ENCODE data around the gene GLIS1.

The GLIS1 gene

DNA sequence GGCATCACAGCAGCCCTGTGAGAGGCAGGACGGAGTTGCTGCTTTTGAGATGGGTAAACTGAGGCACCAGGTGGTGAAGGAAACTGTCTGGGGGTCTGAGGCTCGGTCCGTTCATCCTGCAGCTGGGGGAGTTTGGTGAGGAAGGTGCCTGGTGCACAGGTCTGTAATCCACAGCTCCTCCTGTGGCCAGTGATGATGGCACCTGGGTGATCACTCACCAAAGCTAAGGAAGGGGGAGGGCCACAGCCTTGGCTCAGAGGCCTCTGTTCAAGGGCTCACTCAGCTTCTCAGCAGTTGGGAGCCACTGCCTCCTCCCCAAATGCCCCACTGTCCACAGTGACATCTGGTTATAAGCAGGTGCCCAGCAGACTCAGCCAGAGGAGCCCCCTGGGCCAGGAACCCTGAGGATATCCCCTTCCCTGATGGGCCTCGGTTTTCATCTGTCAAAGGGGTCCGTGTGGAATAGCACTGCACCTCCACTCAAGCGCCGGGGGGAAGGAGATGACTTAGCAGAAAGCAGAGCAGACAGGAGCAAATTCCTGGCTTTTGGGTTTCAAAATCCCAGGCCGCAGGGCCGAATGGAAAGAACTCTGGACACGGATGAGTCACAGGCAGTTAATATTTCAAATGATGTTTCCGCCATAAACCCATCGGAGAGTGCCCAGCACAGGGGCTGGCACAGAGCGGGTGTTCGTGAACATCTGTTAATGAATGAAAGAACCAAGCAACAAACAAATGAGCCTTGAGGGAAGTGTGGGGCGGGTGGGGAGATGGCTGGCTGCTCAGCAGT, 197.0 kb downstream of the GLIS1 start:
- 85% methylated on average over 13 of the region's 15 CpGs for WGBS (ENCODE audit: insufficient coverage)
- ChIA-PET CTCF (interaction anchor here (0.9 to 2.6 kb wide), 6 partner anchors 9 to 127 kb away, joined by 3 to 9 read pairs (median 4); no protein-coding TSS in a partner anchor), POLR2A (no interaction called here)
- H3K27ac ChIP-seq (ENCODE audit: insufficient read depth in 1 of 2, low read depth in 1 of 2, low read length in 2 of 2, poor library complexity in 1 of 2, severe bottlenecking in 2 of 2) = no peak overlapping the region
- peak; percentile 22 to 55 (median 41) for DNase-seq
- H3K36me3 ChIP-seq (ENCODE audit: control insufficient read depth in 4 of 4, insufficient read depth in 4 of 4, low read length in 3 of 4) = no peaks in the 10 kb centered on the region
- H3K27me3 ChIP-seq (replicated peaks in 2 of 5; ENCODE audit: control insufficient read depth in 4 of 5, insufficient read depth in 5 of 5, low read length in 4 of 5) = no peaks in the 10 kb centered on the region
- H3K4me3 ChIP-seq (ENCODE audit: control insufficient read depth in 1 of 7, extremely low read depth in 1 of 7, insufficient read depth in 4 of 7, low read depth in 2 of 7, low read length in 6 of 7) = no peak overlapping the region
- H3K4me1 ChIP-seq (ENCODE audit: control extremely low read depth in 1 of 4, control insufficient read depth in 4 of 4, insufficient read depth in 4 of 4, low read length in 3 of 4) = peaks cover 0 to 4% (median under 1%) of the 10 kb centered on the region in 4 experiments
- no peaks in the 10 kb centered on the region for H3K9me3 ChIP-seq (ENCODE audit: control extremely low read depth in 1 of 5, control insufficient read depth in 4 of 5, insufficient read depth in 2 of 5, low read depth in 1 of 5, low read length in 4 of 5)

DNA sequence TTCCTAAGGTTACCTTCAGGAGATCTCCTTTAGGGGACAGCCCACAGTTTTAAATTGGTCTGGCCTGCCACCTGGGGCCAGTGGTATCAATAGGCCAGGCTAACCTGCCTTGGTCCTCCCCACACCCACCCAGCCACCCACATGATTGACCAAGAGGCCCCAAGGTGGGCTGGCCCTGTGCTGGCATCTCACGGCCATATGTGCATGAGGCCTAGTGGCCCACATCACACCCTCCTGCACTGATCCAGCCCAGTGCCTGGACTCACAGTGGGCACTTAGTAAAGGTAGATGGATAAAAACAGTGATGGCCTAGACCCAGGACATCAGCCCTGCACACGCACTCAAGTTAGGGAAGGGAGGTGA, 197.7 kb downstream of the GLIS1 start:
- Histone ChIP-seq H3K4me3 (ENCODE audit: control insufficient read depth in 1 of 7, extremely low read depth in 1 of 7, insufficient read depth in 4 of 7, low read depth in 2 of 7, low read length in 6 of 7) (no peak overlapping the region), H3K27ac (ENCODE audit: insufficient read depth in 1 of 2, low read depth in 1 of 2, low read length in 2 of 2, poor library complexity in 1 of 2, severe bottlenecking in 2 of 2) (no peak overlapping the region), H3K9me3 (ENCODE audit: control extremely low read depth in 1 of 5, control insufficient read depth in 4 of 5, insufficient read depth in 2 of 5, low read depth in 1 of 5, low read length in 4 of 5) (no peaks in the 10 kb centered on the region), H3K36me3 (ENCODE audit: control insufficient read depth in 4 of 4, insufficient read depth in 4 of 4, low read length in 3 of 4) (no peaks in the 10 kb centered on the region), H3K27me3 (replicated peaks in 2 of 5; ENCODE audit: control insufficient read depth in 4 of 5, insufficient read depth in 5 of 5, low read length in 4 of 5) (no peaks in the 10 kb centered on the region), H3K4me1 (ENCODE audit: control extremely low read depth in 1 of 4, control insufficient read depth in 4 of 4, insufficient read depth in 4 of 4, low read length in 3 of 4) (peaks cover 0 to 4% (median under 1%) of the 10 kb centered on the region in 4 experiments)
- POLR2A ChIA-PET = no interaction called here
- no CpG with 5 or more reads among the region's 2 CpGs for WGBS (ENCODE audit: insufficient coverage)
- CTCF ChIA-PET = interaction anchor here (0.9 to 2.6 kb wide), 7 partner anchors 8 to 128 kb away, joined by 3 to 9 read pairs (median 4); no protein-coding TSS in a partner anchor
- no peak for DNase-seq

DNA sequence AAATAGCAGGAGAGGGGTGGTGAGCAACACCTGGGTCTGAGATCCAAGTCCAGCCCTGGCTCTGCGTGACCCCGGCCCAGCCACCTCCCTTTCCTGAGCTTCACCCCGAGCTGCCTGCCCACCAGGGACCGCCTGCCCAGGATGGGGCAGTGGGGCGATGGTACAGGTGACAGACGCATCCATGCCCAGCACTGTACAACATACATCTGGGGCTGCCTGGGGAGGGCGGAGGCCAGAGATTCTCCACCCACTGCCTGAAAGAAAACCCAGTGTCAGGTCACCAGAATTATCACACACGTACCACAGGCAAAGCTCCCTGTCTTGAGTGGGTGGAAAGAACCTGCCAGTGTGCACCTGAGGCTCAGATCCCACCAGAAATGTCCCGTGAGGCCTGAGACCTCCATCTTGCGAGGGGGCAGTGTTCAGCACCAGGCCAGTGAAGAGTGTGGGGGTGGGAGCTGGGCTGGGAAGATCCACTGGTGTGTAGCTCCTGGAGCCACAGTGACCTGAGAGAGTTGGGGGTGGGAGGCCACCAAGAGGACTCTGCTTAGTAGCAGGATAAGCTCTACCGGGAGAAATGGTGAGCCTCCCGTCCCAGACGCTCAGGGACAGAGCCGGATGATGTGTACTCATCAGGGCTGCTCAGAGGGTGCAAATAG, 198.2 kb downstream of the GLIS1 start:
- ChIA-PET POLR2A (no interaction called here), CTCF (interaction anchor here (1.1 to 2.6 kb wide), 3 partner anchors 8 to 12 kb away, joined by 4 to 9 read pairs (median 8); no protein-coding TSS in a partner anchor)
- H3K36me3 ChIP-seq (ENCODE audit: control insufficient read depth in 4 of 4, insufficient read depth in 4 of 4, low read length in 3 of 4) = no peaks in the 10 kb centered on the region
- no peaks in the 10 kb centered on the region for H3K9me3 ChIP-seq (ENCODE audit: control extremely low read depth in 1 of 5, control insufficient read depth in 4 of 5, insufficient read depth in 2 of 5, low read depth in 1 of 5, low read length in 4 of 5)
- H3K4me1 ChIP-seq (ENCODE audit: control extremely low read depth in 1 of 4, control insufficient read depth in 4 of 4, insufficient read depth in 4 of 4, low read length in 3 of 4) = peaks cover 0 to 4% (median under 1%) of the 10 kb centered on the region in 4 experiments
- 99% methylated on average over 14 of the region's 14 CpGs for WGBS (ENCODE audit: insufficient coverage)
- H3K27ac ChIP-seq (ENCODE audit: insufficient read depth in 1 of 2, low read depth in 1 of 2, low read length in 2 of 2, poor library complexity in 1 of 2, severe bottlenecking in 2 of 2) = no peak overlapping the region
- H3K4me3 ChIP-seq (ENCODE audit: control insufficient read depth in 1 of 7, extremely low read depth in 1 of 7, insufficient read depth in 4 of 7, low read depth in 2 of 7, low read length in 6 of 7) = no peak overlapping the region
- H3K27me3 ChIP-seq (replicated peaks in 2 of 5; ENCODE audit: control insufficient read depth in 4 of 5, insufficient read depth in 5 of 5, low read length in 4 of 5) = no peaks in the 10 kb centered on the region
- no peak for DNase-seq

- Histone ChIP-seq H3K4me3 (ENCODE audit: control insufficient read depth in 1 of 7, extremely low read depth in 1 of 7, insufficient read depth in 4 of 7, low read depth in 2 of 7, low read length in 6 of 7) (no peak overlapping the region), H3K27me3 (replicated peaks in 2 of 5; ENCODE audit: control insufficient read depth in 4 of 5, insufficient read depth in 5 of 5, low read length in 4 of 5) (no peaks in the 10 kb centered on the region), H3K4me1 (ENCODE audit: control extremely low read depth in 1 of 4, control insufficient read depth in 4 of 4, insufficient read depth in 4 of 4, low read length in 3 of 4) (peaks cover 0 to 4% (median under 1%) of the 10 kb centered on the region in 4 experiments), H3K36me3 (ENCODE audit: control insufficient read depth in 4 of 4, insufficient read depth in 4 of 4, low read length in 3 of 4) (no peaks in the 10 kb centered on the region), H3K27ac (ENCODE audit: insufficient read depth in 1 of 2, low read depth in 1 of 2, low read length in 2 of 2, poor library complexity in 1 of 2, severe bottlenecking in 2 of 2) (no peak overlapping the region), H3K9me3 (ENCODE audit: control extremely low read depth in 1 of 5, control insufficient read depth in 4 of 5, insufficient read depth in 2 of 5, low read depth in 1 of 5, low read length in 4 of 5) (no peaks in the 10 kb centered on the region)
- WGBS (ENCODE audit: insufficient coverage) = 93% methylated on average over 22 of the region's 22 CpGs
- DNase-seq = no peak
- ChIA-PET CTCF (interaction anchor here (1.1 to 2.6 kb wide), 3 partner anchors 7 to 13 kb away, joined by 4 to 9 read pairs (median 8); no protein-coding TSS in a partner anchor), POLR2A (no interaction called here)
These were observed 199.0 kb downstream of the GLIS1 start for GRCh38 chr1:53539711-53540603.

- DNase-seq = no peak
- Histone ChIP-seq H3K36me3 (ENCODE audit: control insufficient read depth in 4 of 4, insufficient read depth in 4 of 4, low read length in 3 of 4) (no peaks in the 10 kb centered on the region), H3K27me3 (replicated peaks in 2 of 5; ENCODE audit: control insufficient read depth in 4 of 5, insufficient read depth in 5 of 5, low read length in 4 of 5) (no peaks in the 10 kb centered on the region), H3K4me1 (ENCODE audit: control extremely low read depth in 1 of 4, control insufficient read depth in 4 of 4, insufficient read depth in 4 of 4, low read length in 3 of 4) (peaks cover 0 to 4% (median under 1%) of the 10 kb centered on the region in 4 experiments), H3K9me3 (ENCODE audit: control extremely low read depth in 1 of 5, control insufficient read depth in 4 of 5, insufficient read depth in 2 of 5, low read depth in 1 of 5, low read length in 4 of 5) (no peaks in the 10 kb centered on the region), H3K27ac (ENCODE audit: insufficient read depth in 1 of 2, low read depth in 1 of 2, low read length in 2 of 2, poor library complexity in 1 of 2, severe bottlenecking in 2 of 2) (no peak overlapping the region), H3K4me3 (ENCODE audit: control insufficient read depth in 1 of 7, extremely low read depth in 1 of 7, insufficient read depth in 4 of 7, low read depth in 2 of 7, low read length in 6 of 7) (no peak overlapping the region)
- CTCF ChIA-PET = no interaction called here
- WGBS (ENCODE audit: insufficient coverage) = 100% methylated on average over 1 of the region's 2 CpGs
- POLR2A ChIA-PET = no interaction called here
These were observed 199.7 kb downstream of the GLIS1 start for GRCh38 chr1:53539226-53539625.

DNA sequence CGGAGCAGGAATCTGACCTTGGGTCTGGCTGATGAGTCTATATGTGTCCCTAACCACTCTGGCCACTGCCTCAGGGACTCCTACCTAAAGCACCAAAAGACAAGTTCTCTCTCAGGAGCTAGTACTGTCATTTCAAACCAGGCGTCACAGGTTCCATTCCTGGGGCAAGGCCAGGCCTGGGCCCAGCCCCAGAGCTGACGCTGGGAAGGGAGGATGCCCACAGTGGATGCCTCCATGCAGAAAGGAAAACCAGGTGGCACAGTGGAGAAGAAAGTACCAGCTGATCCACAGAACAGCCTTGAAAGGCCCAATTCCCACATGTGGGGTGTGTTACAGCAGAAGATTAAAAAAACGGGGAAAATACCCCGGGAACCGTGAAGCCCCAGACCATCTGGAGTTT, 202.4 kb downstream of the GLIS1 start:
- 98% methylated on average over 6 of the region's 6 CpGs for WGBS (ENCODE audit: insufficient coverage)
- POLR2A ChIA-PET = no interaction called here

More for the DNA sequence above, 202.4 kb downstream of the GLIS1 start:
- H3K4me3 ChIP-seq (ENCODE audit: control insufficient read depth in 1 of 7, extremely low read depth in 1 of 7, insufficient read depth in 4 of 7, low read depth in 2 of 7, low read length in 6 of 7) = no peak overlapping the region
- H3K4me1 ChIP-seq (ENCODE audit: control extremely low read depth in 1 of 4, control insufficient read depth in 4 of 4, insufficient read depth in 4 of 4, low read length in 3 of 4) = peaks cover 0 to 11% (median 5%) of the 10 kb centered on the region in 4 experiments
- CTCF ChIA-PET = interaction anchor here (1.1 to 1.5 kb wide), 2 partner anchors 11 to 141 kb away, joined by 3 read pairs; no protein-coding TSS in a partner anchor
- H3K27me3 ChIP-seq (replicated peaks in 2 of 5; ENCODE audit: control insufficient read depth in 4 of 5, insufficient read depth in 5 of 5, low read length in 4 of 5) = no peaks in the 10 kb centered on the region
- no peak for DNase-seq
- no peaks in the 10 kb centered on the region for H3K9me3 ChIP-seq (ENCODE audit: control extremely low read depth in 1 of 5, control insufficient read depth in 4 of 5, insufficient read depth in 2 of 5, low read depth in 1 of 5, low read length in 4 of 5)
- no peaks in the 10 kb centered on the region for H3K36me3 ChIP-seq (ENCODE audit: control insufficient read depth in 4 of 4, insufficient read depth in 4 of 4, low read length in 3 of 4)
- no peak overlapping the region for H3K27ac ChIP-seq (ENCODE audit: insufficient read depth in 1 of 2, low read depth in 1 of 2, low read length in 2 of 2, poor library complexity in 1 of 2, severe bottlenecking in 2 of 2)

Data from common myeloid progenitor, CD34-positive (primary cell).